Kidney (tissue), 14 donors: ENCODE results near the gene CRTAC1. TPM values are rescaled to one million over a fixed set of nuclear protein-coding genes. Genes with fewer than 3 reads are reported as not detected.

Experiments used
- DNase-seq, 5 donors: peaks; one replicate each; pipeline ENCODE4 v3.0.0-alpha.2; 2013 to 2020
- FAIRE-seq: peaks from 2 replicates; lab custom pipeline; 2012; peaks lifted over from hg19 to GRCh38; lab: Jason Lieb, UNC
- H3K27ac ChIP-seq, 2 donors: one replicate each; pipeline ENCODE4 v1.7.0; 2013; ENCODE audit warnings: low read depth in 2 of 2, low read length in 2 of 2, inconsistent platforms in 1 of 2
- H3K27me3 ChIP-seq: one replicate; pipeline ENCODE4 v1.7.1; 2013; ENCODE audit warnings: low read length, inconsistent platforms; ENCODE audit not compliant: control insufficient read depth, insufficient read depth
- H3K36me3 ChIP-seq, 3 donors: one replicate each; pipeline versions ENCODE4 v1.7.0 to v1.7.1; 2013; ENCODE audit warnings: low read length in 3 of 3, control low read depth in 1 of 3, inconsistent platforms in 1 of 3; ENCODE audit not compliant: insufficient read depth in 3 of 3, control insufficient read depth in 2 of 3
- H3K4me1 ChIP-seq, 3 donors: one replicate each; pipeline versions ENCODE4 v1.7.0 to v1.7.1; 2013; ENCODE audit warnings: low read length in 3 of 3, inconsistent platforms in 1 of 3, low read depth in 1 of 3; ENCODE audit not compliant: control insufficient read depth in 2 of 3, insufficient read depth in 2 of 3
- H3K4me3 ChIP-seq, 3 donors: one replicate each; pipeline versions ENCODE4 v1.7.0 to v1.8.1; 2013; ENCODE audit warnings: low read length in 3 of 3, control low read depth in 1 of 3, inconsistent platforms in 1 of 3
- H3K9ac ChIP-seq, 3 donors: one replicate each; pipeline versions ENCODE4 v1.7.0 to v1.7.1; 2013; ENCODE audit warnings: low read length in 3 of 3, control low read depth in 1 of 3, inconsistent platforms in 1 of 3
- H3K9me3 ChIP-seq, 3 donors: one replicate each; pipeline versions ENCODE4 v1.7.0 to v1.7.1; 2013; ENCODE audit warnings: low read length in 3 of 3, control low read depth in 1 of 3, inconsistent platforms in 1 of 3; ENCODE audit not compliant: control insufficient read depth in 2 of 3, insufficient read depth in 1 of 3
- intact Hi-C: fragments of 100-400 bp; cut with DNase I; formaldehyde crosslinking; loops from one replicate; pipeline ENCODE4 v1.11.1; 2022
- polyA plus RNA-seq: library from polyadenylated mRNA; stranded (reverse); fragments of 350-450 nt; fragmentation: Illumina TruSeq; extraction: RNeasy Lipid Tissue Mini Kit (QIAGEN cat#74804); gene quantifications from one replicate; pipeline ENCODE4 v1.2.3, GENCODE V29; 2014; ENCODE audit warnings: low read depth, low replicate concordance; ENCODE audit not compliant: insufficient read depth
- total RNA-seq: library from RNA; stranded (reverse); fragmentation: NEBNext Ultra II Directional; extraction: Animal tissue kit (Norgen Biotek cat#: 25700); gene quantifications from one replicate; pipeline ENCODE4 v1.2.1, GENCODE V29; 2021
- TF ChIP-seq, protein P1 (sequence below): IDR thresholded peaks from 3 replicates; pipeline ENCODE4 v1.5.1; 2012; ENCODE audit warnings: mild to moderate bottlenecking, moderate library complexity, borderline replicate concordance; ENCODE audit not compliant: insufficient read depth; ENCODE audit errors: extremely low read depth
- donor health status: control.
- donor health status: control.
- donor health status: control.
- donor health status: control.
- donor health status: control.
- donor health status: DM: yes; HTN: yes; CAD: no.
- donor health status: Normal renal cell carcinoma (clear cell type).

The CRTAC1 gene
- total and polyA plus RNA-seq, 2 donors from 2014 or later = 6.1 to 7.2 TPM

DNA sequence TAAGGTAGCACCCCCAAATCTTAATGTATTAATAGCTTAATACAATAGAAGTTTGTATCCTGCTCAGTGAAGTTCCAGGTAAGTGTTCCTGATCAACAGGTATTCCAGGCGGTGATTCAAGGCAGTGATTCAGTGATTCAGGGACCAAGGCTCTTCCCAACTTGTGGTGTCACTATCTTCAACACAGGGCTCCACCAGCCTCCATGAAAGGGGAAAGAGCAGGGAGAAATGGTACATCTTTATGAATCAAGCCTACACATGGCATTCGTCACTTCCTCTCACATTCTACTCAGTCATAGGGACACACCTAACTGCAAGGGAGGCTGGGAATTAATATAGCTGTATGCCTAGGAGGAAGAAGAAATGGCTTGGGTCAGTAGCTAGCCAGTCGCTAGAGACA lies 175.7 kb downstream of the CRTAC1 start:
- intact Hi-C loops = no loop called here
- no peak overlapping the region for H3K9ac ChIP-seq
- H3K4me3 ChIP-seq = no peak overlapping the region
- TF ChIP-seq, protein P1, sequence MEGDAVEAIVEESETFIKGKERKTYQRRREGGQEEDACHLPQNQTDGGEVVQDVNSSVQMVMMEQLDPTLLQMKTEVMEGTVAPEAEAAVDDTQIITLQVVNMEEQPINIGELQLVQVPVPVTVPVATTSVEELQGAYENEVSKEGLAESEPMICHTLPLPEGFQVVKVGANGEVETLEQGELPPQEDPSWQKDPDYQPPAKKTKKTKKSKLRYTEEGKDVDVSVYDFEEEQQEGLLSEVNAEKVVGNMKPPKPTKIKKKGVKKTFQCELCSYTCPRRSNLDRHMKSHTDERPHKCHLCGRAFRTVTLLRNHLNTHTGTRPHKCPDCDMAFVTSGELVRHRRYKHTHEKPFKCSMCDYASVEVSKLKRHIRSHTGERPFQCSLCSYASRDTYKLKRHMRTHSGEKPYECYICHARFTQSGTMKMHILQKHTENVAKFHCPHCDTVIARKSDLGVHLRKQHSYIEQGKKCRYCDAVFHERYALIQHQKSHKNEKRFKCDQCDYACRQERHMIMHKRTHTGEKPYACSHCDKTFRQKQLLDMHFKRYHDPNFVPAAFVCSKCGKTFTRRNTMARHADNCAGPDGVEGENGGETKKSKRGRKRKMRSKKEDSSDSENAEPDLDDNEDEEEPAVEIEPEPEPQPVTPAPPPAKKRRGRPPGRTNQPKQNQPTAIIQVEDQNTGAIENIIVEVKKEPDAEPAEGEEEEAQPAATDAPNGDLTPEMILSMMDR = no peak
- no peaks in the 10 kb centered on the region for H3K27me3 ChIP-seq
- H3K4me1 ChIP-seq = no peaks in the 10 kb centered on the region
- H3K9me3 ChIP-seq = no peaks in the 10 kb centered on the region
- DNase-seq (no peak), FAIRE-seq (no peak)
- no peak overlapping the region for H3K27ac ChIP-seq
- H3K36me3 ChIP-seq = no peaks in the 10 kb centered on the region

DNA sequence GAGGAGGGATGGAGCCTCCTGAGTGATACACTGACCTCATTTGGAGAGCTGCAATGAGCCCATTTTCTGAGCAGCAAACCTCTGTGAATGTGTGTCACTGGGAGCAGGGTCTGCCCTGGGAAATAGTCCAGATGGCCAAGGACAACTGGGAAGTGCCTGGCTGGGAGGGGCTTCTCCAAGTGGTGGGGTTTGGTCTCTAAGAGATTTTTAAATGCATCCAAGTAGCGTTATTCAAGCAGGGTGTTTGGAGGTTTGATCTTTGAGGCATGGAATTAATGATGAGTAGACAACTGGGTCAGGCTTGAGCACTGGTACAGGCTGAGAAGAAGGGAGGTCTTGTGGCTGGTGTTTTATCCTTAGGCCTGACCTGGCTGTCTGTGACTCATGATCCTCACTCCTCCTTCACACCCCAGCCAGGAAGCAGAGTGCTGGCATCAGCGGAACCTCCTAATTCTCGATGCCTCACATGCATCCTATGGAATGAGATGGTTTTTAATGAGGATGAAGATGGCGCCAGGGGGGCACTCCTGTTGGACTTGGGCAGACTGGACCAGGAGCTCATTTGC lies 177.5 kb downstream of the CRTAC1 start:
- Histone ChIP-seq H3K27me3 (peaks cover 3% of the 10 kb centered on the region), H3K4me3 (no peak overlapping the region), H3K4me1 (no peaks in the 10 kb centered on the region), H3K9me3 (no peaks in the 10 kb centered on the region), H3K27ac (no peak overlapping the region), H3K9ac (no peak overlapping the region), H3K36me3 (no peaks in the 10 kb centered on the region)
- DNase-seq (no peak), FAIRE-seq (no peak)
- intact Hi-C loops = no loop called here
- TF ChIP-seq, protein P1 = no peak

GRCh38 chr10:97852277-97852676 lies 178.1 kb downstream of the CRTAC1 start:
- FAIRE-seq (no peak), DNase-seq (no peak)
- TF ChIP-seq, protein P1 = no peak
- H3K27me3 ChIP-seq = peaks cover 3% of the 10 kb centered on the region
- no peak overlapping the region for H3K9ac ChIP-seq
- intact Hi-C loops = no loop called here
- H3K27ac ChIP-seq = no peak overlapping the region
- H3K9me3 ChIP-seq = no peaks in the 10 kb centered on the region
- no peak overlapping the region for H3K4me3 ChIP-seq
- H3K36me3 ChIP-seq = no peaks in the 10 kb centered on the region
- no peaks in the 10 kb centered on the region for H3K4me1 ChIP-seq
